HepG2 (cell line): ENCODE measurements around the gene RGS14. TPM values are rescaled to one million over a fixed set of nuclear protein-coding genes. Genes with fewer than 3 reads are reported as not detected.
A peak's percentile ranks its signal among the peaks of the same experiment; 100 is the strongest.

Experiments used
- AGO1 ChIP-seq: fragments of 200-400 bp; formaldehyde crosslinking; IDR thresholded peaks from 2 replicates; pipeline ENCODE4 v1.6.1; 2017; ENCODE audit warnings: mild to moderate bottlenecking, low read depth, low read length, moderate library complexity; ENCODE audit not compliant: poor library complexity, severe bottlenecking
- ELF1 ChIP-seq: sonication (generic); formaldehyde crosslinking; IDR thresholded peaks from 2 replicates; pipeline ENCODE4 v1.4.0; 2020; ENCODE audit warnings: missing genetic modification reagents
- HOXD1 ChIP-seq: sonication (generic); formaldehyde crosslinking; IDR thresholded peaks from 2 replicates; pipeline ENCODE4 v1.5.0; 2020; ENCODE audit warnings: missing genetic modification reagents
- KDM1A ChIP-seq: IDR thresholded peaks from 2 replicates; pipeline ENCODE4 v1.6.1; 2016; ENCODE audit warnings: missing compliant biosample characterization
- MAFG ChIP-seq: sonication (generic); formaldehyde crosslinking; IDR thresholded peaks from 2 replicates; pipeline ENCODE4 v1.5.1; 2020; ENCODE audit warnings: mild to moderate bottlenecking, missing genetic modification reagents
- MIER2 ChIP-seq: IDR thresholded peaks from 2 replicates; pipeline ENCODE4 v1.6.1; 2016; ENCODE audit warnings: missing biosample characterization, missing genetic modification reagents
- MXD4 ChIP-seq: IDR thresholded peaks from 2 replicates; pipeline ENCODE4 v1.6.1; 2016; ENCODE audit warnings: mild to moderate bottlenecking, missing biosample characterization, missing genetic modification reagents
- MYC ChIP-seq: sonication (generic); formaldehyde crosslinking; IDR thresholded peaks from 2 replicates; pipeline ENCODE4 v1.9.0; 2021; ENCODE audit warnings: missing genetic modification reagents, borderline replicate concordance
- NONO ChIP-seq, 2 experiments: fragments of 450-650 bp in 1 of 2; sonication (generic) in 1 of 2; formaldehyde crosslinking in 1 of 2; IDR thresholded peaks in 1 of 2; conservative IDR thresholded peaks in 1 of 2; 2 replicates each; pipeline versions ENCODE4 v1.6.1 to v1.8.0; 2017 to 2022; ENCODE audit warnings: mild to moderate bottlenecking in 1 of 2, missing genetic modification reagents in 1 of 2, moderate library complexity in 1 of 2
- NR2F6 ChIP-seq, 2 experiments: IDR thresholded peaks; 2 replicates each; pipeline ENCODE4 v1.6.1; 2016; ENCODE audit warnings: antibody characterized with exemption in 1 of 2, mild to moderate bottlenecking in 1 of 2
- PRPF4 ChIP-seq: fragments of 200-400 bp; formaldehyde crosslinking; IDR thresholded peaks from 2 replicates; pipeline ENCODE4 v1.6.1; 2016; ENCODE audit warnings: low read length, low read depth; ENCODE audit not compliant: poor library complexity, severe bottlenecking
- PTBP1 ChIP-seq: fragments of 200-400 bp; formaldehyde crosslinking; IDR thresholded peaks from 2 replicates; pipeline ENCODE4 v1.6.1; 2018; ENCODE audit warnings: low read length, low read depth; ENCODE audit not compliant: poor library complexity, severe bottlenecking
- SALL1 ChIP-seq: sonication (generic); formaldehyde crosslinking; IDR thresholded peaks from 2 replicates; pipeline ENCODE4 v1.8.0; 2022; ENCODE audit warnings: mild to moderate bottlenecking, missing genetic modification reagents
- ZNF207 ChIP-seq: fragments of 450-650 bp; IDR thresholded peaks from 2 replicates; pipeline ENCODE4 v1.6.1; 2016; ENCODE audit warnings: antibody characterized with exemption, borderline replicate concordance
- ZNF547 ChIP-seq: sonication (generic); formaldehyde crosslinking; IDR thresholded peaks from 2 replicates; pipeline ENCODE4 v1.5.1; 2020; ENCODE audit warnings: mild to moderate bottlenecking, missing genetic modification reagents
- ZNF614 ChIP-seq: IDR thresholded peaks from 2 replicates; pipeline ENCODE4 v1.6.1; 2018; ENCODE audit warnings: missing biosample characterization, missing genetic modification reagents, inconsistent platforms, borderline replicate concordance
- ZNF652 ChIP-seq: IDR thresholded peaks from 2 replicates; pipeline ENCODE4 v1.6.1; 2016; ENCODE audit warnings: low read depth, borderline replicate concordance
- ZNF75D ChIP-seq: sonication (generic); formaldehyde crosslinking; IDR thresholded peaks from 2 replicates; pipeline ENCODE4 v1.8.1; 2023; ENCODE audit warnings: missing genetic modification reagents, mild to moderate bottlenecking, borderline replicate concordance
- ZNF839 ChIP-seq: sonication (generic); formaldehyde crosslinking; IDR thresholded peaks from 2 replicates; pipeline ENCODE4 v1.4.0; 2020; ENCODE audit warnings: missing genetic modification reagents, mild to moderate bottlenecking, borderline replicate concordance
- polyA plus RNA-seq, 8 experiments: library from polyadenylated mRNA; depleted of rRNA in 3 of 8; stranded (reverse) in 7 of 8; unstranded in 1 of 8; fragments of >200 nt; fragmentation: Illumina TruSeq in 4 of 8; extraction: Trizol in 4 of 8; gene quantifications; 2 replicates each; pipeline versions ENCODE4 v1.2.1 to v1.2.3, GENCODE V29; 2011 to 2016; ENCODE audit warnings: low read depth in 4 of 8, missing spikeins in 1 of 8, mixed read lengths in 1 of 8; ENCODE audit not compliant: insufficient read depth in 1 of 8
- total RNA-seq, 5 experiments: library from RNA; depleted of rRNA; stranded (reverse); fragments of >200 nt; fragmentation: Illumina TruSeq; extraction: Trizol; gene quantifications; 2 replicates each; pipeline ENCODE4 v1.2.3, GENCODE V29; 2016; ENCODE audit warnings: low read depth in 1 of 5
- TF ChIP-seq, protein P1 (sequence below): sonication (generic); formaldehyde crosslinking; IDR thresholded peaks from 2 replicates; pipeline ENCODE4 v1.4.0; 2020; ENCODE audit warnings: missing genetic modification reagents, mild to moderate bottlenecking, borderline replicate concordance
- TF ChIP-seq, protein P2 (sequence below): sonication (generic); formaldehyde crosslinking; IDR thresholded peaks from 2 replicates; pipeline ENCODE4 v1.5.1; 2020; ENCODE audit warnings: mild to moderate bottlenecking, missing genetic modification reagents, borderline replicate concordance

Gene RGS14
- total and polyA plus RNA-seq, 2 of the 13 experiments (the other 11 are each of a cell fraction or from before 2014, with no cell fraction given), result 11.1 to 17.2 TPM

DNA sequence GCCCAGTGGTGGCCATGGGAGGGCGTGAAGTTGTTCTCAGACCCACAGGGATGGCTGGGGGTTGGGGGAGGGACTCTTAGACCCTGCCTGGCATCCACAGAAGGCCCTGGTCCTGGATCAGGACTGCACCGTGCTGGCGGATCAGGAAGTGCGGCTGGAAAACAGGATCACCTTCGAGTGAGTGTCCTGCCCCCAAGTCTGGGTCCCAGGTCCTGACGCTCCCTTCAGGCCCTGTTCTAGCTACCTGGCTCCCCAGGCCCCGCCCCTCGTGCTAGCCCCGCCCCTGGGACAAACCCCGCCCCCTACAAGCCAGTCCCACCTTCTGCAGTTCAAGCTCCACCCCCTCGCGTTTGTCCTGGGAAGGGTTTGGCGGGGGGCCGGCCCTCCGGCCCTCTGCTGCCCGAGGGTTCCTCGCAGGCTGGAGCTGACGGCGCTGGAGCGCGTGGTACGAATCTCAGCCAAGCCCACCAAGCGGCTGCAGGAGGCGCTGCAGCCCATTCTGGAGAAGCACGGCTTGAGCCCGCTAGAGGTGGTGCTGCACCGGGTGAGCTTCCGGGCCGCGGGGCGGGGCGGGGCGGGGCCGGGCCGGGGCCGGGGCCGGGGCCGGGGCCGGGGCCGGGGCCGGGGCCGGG, 12.9 kb downstream of the RGS14 start (continued):
- no peak for TF ChIP-seq NONO (IDR thresholded peaks at IDR 0.05)
- peak; percentile 81 for TF ChIP-seq NONO (CRISPR knock-in tag; conservative IDR thresholded peaks at IDR 0.05)
- TF ChIP-seq ZNF614 (CRISPR knock-in tag), result peak; percentile 59; the same call in 1 of the 2 replicates
- no peak for TF ChIP-seq ZNF75D (CRISPR knock-in tag)
- TF ChIP-seq MAFG (CRISPR knock-in tag), result no peak
- TF ChIP-seq ZNF547 (CRISPR knock-in tag), result no peak
- TF ChIP-seq, protein P1, sequence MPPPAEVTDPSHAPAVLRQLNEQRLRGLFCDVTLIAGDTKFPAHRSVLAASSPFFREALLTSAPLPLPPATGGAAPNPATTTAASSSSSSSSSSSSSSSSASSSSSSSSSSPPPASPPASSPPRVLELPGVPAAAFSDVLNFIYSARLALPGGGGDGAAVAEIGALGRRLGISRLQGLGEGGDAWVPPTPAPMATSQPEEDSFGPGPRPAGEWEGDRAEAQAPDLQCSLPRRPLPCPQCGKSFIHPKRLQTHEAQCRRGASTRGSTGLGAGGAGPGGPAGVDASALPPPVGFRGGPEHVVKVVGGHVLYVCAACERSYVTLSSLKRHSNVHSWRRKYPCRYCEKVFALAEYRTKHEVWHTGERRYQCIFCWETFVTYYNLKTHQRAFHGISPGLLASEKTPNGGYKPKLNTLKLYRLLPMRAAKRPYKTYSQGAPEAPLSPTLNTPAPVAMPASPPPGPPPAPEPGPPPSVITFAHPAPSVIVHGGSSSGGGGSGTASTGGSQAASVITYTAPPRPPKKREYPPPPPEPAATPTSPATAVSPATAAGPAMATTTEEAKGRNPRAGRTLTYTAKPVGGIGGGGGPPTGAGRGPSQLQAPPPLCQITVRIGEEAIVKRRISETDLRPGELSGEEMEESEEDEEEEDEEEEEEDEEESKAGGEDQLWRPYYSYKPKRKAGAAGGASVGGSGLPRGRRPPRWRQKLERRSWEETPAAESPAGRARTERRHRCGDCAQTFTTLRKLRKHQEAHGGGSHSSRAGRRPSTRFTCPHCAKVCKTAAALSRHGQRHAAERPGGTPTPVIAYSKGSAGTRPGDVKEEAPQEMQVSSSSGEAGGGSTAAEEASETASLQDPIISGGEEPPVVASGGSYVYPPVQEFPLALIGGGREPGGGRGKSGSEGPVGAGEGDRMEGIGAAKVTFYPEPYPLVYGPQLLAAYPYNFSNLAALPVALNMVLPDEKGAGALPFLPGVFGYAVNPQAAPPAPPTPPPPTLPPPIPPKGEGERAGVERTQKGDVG (CRISPR knock-in tag), result 0 out of 2 replicates have a peak, but pooled peaks have one; percentile 10
- TF ChIP-seq KDM1A (CRISPR knock-in tag), result no peak
- TF ChIP-seq MYC, result peak; percentile 95
- TF ChIP-seq SALL1 (CRISPR knock-in tag), result peak; percentile 84
- no peak for TF ChIP-seq PTBP1
- TF ChIP-seq, protein P2, sequence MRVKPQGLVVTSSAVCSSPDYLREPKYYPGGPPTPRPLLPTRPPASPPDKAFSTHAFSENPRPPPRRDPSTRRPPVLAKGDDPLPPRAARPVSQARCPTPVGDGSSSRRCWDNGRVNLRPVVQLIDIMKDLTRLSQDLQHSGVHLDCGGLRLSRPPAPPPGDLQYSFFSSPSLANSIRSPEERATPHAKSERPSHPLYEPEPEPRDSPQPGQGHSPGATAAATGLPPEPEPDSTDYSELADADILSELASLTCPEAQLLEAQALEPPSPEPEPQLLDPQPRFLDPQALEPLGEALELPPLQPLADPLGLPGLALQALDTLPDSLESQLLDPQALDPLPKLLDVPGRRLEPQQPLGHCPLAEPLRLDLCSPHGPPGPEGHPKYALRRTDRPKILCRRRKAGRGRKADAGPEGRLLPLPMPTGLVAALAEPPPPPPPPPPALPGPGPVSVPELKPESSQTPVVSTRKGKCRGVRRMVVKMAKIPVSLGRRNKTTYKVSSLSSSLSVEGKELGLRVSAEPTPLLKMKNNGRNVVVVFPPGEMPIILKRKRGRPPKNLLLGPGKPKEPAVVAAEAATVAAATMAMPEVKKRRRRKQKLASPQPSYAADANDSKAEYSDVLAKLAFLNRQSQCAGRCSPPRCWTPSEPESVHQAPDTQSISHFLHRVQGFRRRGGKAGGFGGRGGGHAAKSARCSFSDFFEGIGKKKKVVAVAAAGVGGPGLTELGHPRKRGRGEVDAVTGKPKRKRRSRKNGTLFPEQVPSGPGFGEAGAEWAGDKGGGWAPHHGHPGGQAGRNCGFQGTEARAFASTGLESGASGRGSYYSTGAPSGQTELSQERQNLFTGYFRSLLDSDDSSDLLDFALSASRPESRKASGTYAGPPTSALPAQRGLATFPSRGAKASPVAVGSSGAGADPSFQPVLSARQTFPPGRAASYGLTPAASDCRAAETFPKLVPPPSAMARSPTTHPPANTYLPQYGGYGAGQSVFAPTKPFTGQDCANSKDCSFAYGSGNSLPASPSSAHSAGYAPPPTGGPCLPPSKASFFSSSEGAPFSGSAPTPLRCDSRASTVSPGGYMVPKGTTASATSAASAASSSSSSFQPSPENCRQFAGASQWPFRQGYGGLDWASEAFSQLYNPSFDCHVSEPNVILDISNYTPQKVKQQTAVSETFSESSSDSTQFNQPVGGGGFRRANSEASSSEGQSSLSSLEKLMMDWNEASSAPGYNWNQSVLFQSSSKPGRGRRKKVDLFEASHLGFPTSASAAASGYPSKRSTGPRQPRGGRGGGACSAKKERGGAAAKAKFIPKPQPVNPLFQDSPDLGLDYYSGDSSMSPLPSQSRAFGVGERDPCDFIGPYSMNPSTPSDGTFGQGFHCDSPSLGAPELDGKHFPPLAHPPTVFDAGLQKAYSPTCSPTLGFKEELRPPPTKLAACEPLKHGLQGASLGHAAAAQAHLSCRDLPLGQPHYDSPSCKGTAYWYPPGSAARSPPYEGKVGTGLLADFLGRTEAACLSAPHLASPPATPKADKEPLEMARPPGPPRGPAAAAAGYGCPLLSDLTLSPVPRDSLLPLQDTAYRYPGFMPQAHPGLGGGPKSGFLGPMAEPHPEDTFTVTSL (CRISPR knock-in tag), result no peak
- no peak for TF ChIP-seq ZNF839 (CRISPR knock-in tag)
- no peak for TF ChIP-seq MIER2 (CRISPR knock-in tag)
- no peak for TF ChIP-seq HOXD1 (CRISPR knock-in tag)
- no peak for TF ChIP-seq ZNF207
- TF ChIP-seq PRPF4, result no peak
- TF ChIP-seq MXD4 (CRISPR knock-in tag), result peak; percentile 79
- TF ChIP-seq NR2F6 (IDR thresholded peaks at IDR 0.05), result no peak
- peak; percentile 20; the same call in 1 of the 2 replicates for TF ChIP-seq NR2F6 (CRISPR knock-in tag; IDR thresholded peaks at IDR 0.05)
- TF ChIP-seq ZNF652, result no peak
- peak; percentile 78 for TF ChIP-seq ELF1 (CRISPR knock-in tag)
- TF ChIP-seq AGO1, result no peak
